GM12872 (cell line): ENCODE measurements around the gene FAM50A.

ENCODE experiments used
- CTCF ChIP-seq: IDR thresholded peaks from 3 replicates; pipeline ENCODE4 v1.5.1; 2011; ENCODE audit warnings: low read depth, mild to moderate bottlenecking, low read length, moderate library complexity; ENCODE audit not compliant: insufficient read depth

Gene FAM50A

GRCh38 chrX:154409222-154409871, 34.6 kb upstream of the FAM50A start, which contains the start of gene DNASE1L1:
DNASE1L1 (minus strand) TSS chrX:154409254; CDS start chrX:154405568, 3,686 bp downstream.
- no peak for TF ChIP-seq CTCF

GRCh38 chrX:154411981-154412340, 32.0 kb upstream of the FAM50A start:
- TF ChIP-seq CTCF = no peak

- TF ChIP-seq CTCF = no peak
These were observed 31.5 kb upstream of the FAM50A start for GRCh38 chrX:154412468-154412867.

GRCh38 chrX:154413142-154413541, 30.8 kb upstream of the FAM50A start:
- TF ChIP-seq CTCF = no peak

GRCh38 chrX:154417157-154417556, 26.8 kb upstream of the FAM50A start:
- TF ChIP-seq CTCF = no peak

GRCh38 chrX:154419189-154419588, 24.8 kb upstream of the FAM50A start:
- no peak for TF ChIP-seq CTCF

- TF ChIP-seq CTCF = no peak
These were observed 24.1 kb upstream of the FAM50A start for GRCh38 chrX:154419688-154420401.
